VCaP (cell line): Measurements from ENCODE around the gene GRIN2A.

Source experiments
- H3K27ac ChIP-seq: fragments of 450-650 bp; 2 replicates; pipeline ENCODE4 v1.5.1; 2017
- CTCF ChIP-seq: fragments of 450-650 bp; conservative IDR thresholded peaks from 2 replicates; pipeline ENCODE4 v1.5.1; 2017; ENCODE audit warnings: mild to moderate bottlenecking, moderate library complexity

GRIN2A gene

GRCh38 chr16:9773289-9773688 is 408.9 kb downstream of the GRIN2A start:
- H3K27ac ChIP-seq, result no peak overlapping the region
- TF ChIP-seq CTCF, result no peak

GRCh38 chr16:9772526-9773225 is 409.6 kb downstream of the GRIN2A start:
- no peak overlapping the region for H3K27ac ChIP-seq
- no peak for TF ChIP-seq CTCF

- TF ChIP-seq CTCF, result no peak
- H3K27ac ChIP-seq, result no peak overlapping the region
These were observed 415.3 kb downstream of the GRIN2A start for GRCh38 chr16:9766891-9767290.

- no peak for TF ChIP-seq CTCF
- no peak overlapping the region for H3K27ac ChIP-seq
These were observed 418.7 kb downstream of the GRIN2A start for GRCh38 chr16:9763505-9763904.

GRCh38 chr16:9761870-9762269 is 420.4 kb downstream of the GRIN2A start:
- H3K27ac ChIP-seq, result no peak overlapping the region
- TF ChIP-seq CTCF, result no peak

GRCh38 chr16:9757687-9758086 is 424.5 kb downstream of the GRIN2A start:
- no peak for TF ChIP-seq CTCF
- no peak overlapping the region for H3K27ac ChIP-seq

GRCh38 chr16:9756434-9756833 is 425.8 kb downstream of the GRIN2A start:
- no peak overlapping the region for H3K27ac ChIP-seq
- no peak for TF ChIP-seq CTCF
